ENCODE data around the gene CRB1. TPM values are rescaled to one million over a fixed set of nuclear protein-coding genes. Genes with fewer than 3 reads are reported as not detected.

The CRB1 gene
- polyA plus RNA-seq, 1 donor from 2014 or later = 2.3 TPM

- Histone ChIP-seq H3F3A (ENCODE audit: insufficient read depth, low read length, poor library complexity, severe bottlenecking) (no peaks in the 10 kb centered on the region), H3K9me2 (ENCODE audit: insufficient read depth, low read length) (no peaks in the 10 kb centered on the region), H3K4me2 (ENCODE audit: low read length) (no peak overlapping the region), H3K4me3 (ENCODE audit: low read length) (no peak overlapping the region), H3K9ac (ENCODE audit: low read length) (no peak overlapping the region), H4K20me1 (ENCODE audit: insufficient read depth) (no peaks in the 10 kb centered on the region), H3K27me3 (ENCODE audit: insufficient read depth, low read depth, low read length) (no peaks in the 10 kb centered on the region), H3K9me3 (ENCODE audit: low read length) (no peaks in the 10 kb centered on the region), H3K27ac (ENCODE audit: low read length) (no peak overlapping the region), H3K36me3 (ENCODE audit: insufficient read depth, low read length) (no peaks in the 10 kb centered on the region), H3K79me2 (replicated peaks; ENCODE audit: insufficient read depth, low read length) (no peaks in the 10 kb centered on the region), H2AFZ (ENCODE audit: low read depth, low read length) (no peak overlapping the region)
- no peak for TF ChIP-seq POLR2AphosphoS5 (IDR thresholded peaks at IDR 0.05)
- no peak for TF ChIP-seq EZH2 (IDR thresholded peaks at IDR 0.05; ENCODE audit: borderline replicate concordance, insufficient read depth, low read length, poor library complexity, severe bottlenecking)
- TF ChIP-seq SMC3 (conservative IDR thresholded peaks at IDR 0.05; ENCODE audit: poor library complexity) = no peak
- TF ChIP-seq REST (IDR thresholded peaks at IDR 0.05; ENCODE audit: borderline replicate concordance) = no peak
- TF ChIP-seq RAD21 (conservative IDR thresholded peaks at IDR 0.05) = no peak
- no peak for TF ChIP-seq TAF1 (IDR thresholded peaks at IDR 0.05; ENCODE audit: low read depth)
Observed at GRCh38 chr1:197320991-197321531, 53.0 kb downstream of the CRB1 start.

GRCh38 chr1:197321811-197322210 is 53.8 kb downstream of the CRB1 start:
- Histone ChIP-seq H2AFZ (ENCODE audit: low read depth, low read length) (no peak overlapping the region), H3K4me2 (ENCODE audit: low read length) (no peak overlapping the region), H3K9ac (ENCODE audit: low read length) (no peak overlapping the region), H3K27me3 (ENCODE audit: insufficient read depth, low read depth, low read length) (no peaks in the 10 kb centered on the region), H3K27ac (ENCODE audit: low read length) (no peak overlapping the region), H4K20me1 (ENCODE audit: insufficient read depth) (no peaks in the 10 kb centered on the region), H3K36me3 (ENCODE audit: insufficient read depth, low read length) (no peaks in the 10 kb centered on the region), H3K9me3 (ENCODE audit: low read length) (no peaks in the 10 kb centered on the region), H3K4me3 (ENCODE audit: low read length) (no peak overlapping the region), H3K79me2 (replicated peaks; ENCODE audit: insufficient read depth, low read length) (no peaks in the 10 kb centered on the region), H3F3A (ENCODE audit: insufficient read depth, low read length, poor library complexity, severe bottlenecking) (no peaks in the 10 kb centered on the region), H3K9me2 (ENCODE audit: insufficient read depth, low read length) (no peaks in the 10 kb centered on the region)
- TF ChIP-seq RAD21 (conservative IDR thresholded peaks at IDR 0.05) (no peak), POLR2AphosphoS5 (IDR thresholded peaks at IDR 0.05) (no peak), MXI1 (conservative IDR thresholded peaks at IDR 0.05; ENCODE audit: poor library complexity, severe bottlenecking) (no peak), CTCF (IDR thresholded peaks at IDR 0.05; ENCODE audit: poor library complexity, severe bottlenecking) (no peak), EP300 (conservative IDR thresholded peaks at IDR 0.05; ENCODE audit: poor library complexity, severe bottlenecking) (no peak), TAF1 (IDR thresholded peaks at IDR 0.05; ENCODE audit: low read depth) (no peak)

All from neural cell (in vitro differentiated cells).